GM19463 (cell line): ENCODE measurements around the gene SORBS1.
A peak's percentile ranks its signal among the peaks of the same experiment; 100 is the strongest.

Source experiments
- ATAC-seq: cut with Tn5 transposase; IDR thresholded peaks from one replicate; pipeline ENCODE4 v1.9.1; 2021; ENCODE audit warnings: mild to moderate bottlenecking, moderate library complexity; ENCODE audit not compliant: unreplicated experiment

SORBS1 gene

DNA sequence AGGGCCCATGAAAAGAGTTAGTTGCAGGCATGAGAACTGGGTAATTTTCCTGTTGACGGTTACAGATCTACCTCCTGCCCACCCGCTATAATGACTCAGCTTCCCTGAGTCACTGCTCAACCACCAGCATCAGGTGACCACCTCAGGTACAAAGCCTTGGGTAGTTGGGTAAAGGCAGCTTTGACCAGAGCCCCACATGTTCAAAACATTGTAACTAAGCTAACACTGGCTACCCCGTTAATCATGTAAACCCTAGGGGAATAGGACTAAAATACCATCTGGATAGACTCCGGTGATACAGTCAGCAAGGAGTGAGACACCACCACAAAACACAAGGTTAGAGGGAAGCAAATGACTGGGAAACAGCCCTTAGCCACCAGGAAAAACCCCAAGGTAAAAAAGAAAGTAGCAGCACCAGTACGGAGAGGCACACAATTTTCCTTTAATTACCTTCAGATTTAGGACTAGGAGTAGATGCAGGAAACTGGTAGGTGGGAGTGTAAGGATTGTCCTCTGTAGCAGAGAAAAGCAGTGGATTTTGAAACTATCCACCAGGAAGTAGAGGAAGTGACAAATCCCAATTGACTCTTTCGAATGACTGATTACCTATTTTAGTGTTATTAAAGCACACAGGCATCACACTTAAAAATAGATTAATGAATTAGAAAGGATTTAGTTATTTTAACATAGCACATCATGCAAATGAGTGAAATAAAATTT lies 166.8 kb downstream of the SORBS1 start:
- ATAC-seq = peak; percentile 53

GRCh38 chr10:95392681-95393164 lies 168.4 kb downstream of the SORBS1 start:
- ATAC-seq = peak; percentile 46

DNA sequence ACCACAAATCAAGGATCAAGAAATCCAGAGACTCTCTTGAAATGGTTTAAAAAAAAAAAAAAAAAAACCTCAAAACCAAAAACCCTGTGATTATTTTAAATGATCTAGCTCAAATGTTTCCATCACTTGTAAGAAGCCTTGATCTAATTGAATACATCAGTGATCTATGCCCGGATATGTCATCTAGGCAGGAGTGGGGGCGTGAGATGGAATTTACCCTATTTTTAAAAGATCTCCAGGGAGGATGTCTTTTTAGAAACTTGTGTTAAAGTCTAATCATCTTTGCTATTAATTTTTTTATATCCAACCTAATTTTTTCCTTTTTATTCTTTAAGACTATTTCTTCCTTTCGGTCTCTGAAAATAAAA lies 169.0 kb downstream of the SORBS1 start:
- ATAC-seq = no peak

DNA sequence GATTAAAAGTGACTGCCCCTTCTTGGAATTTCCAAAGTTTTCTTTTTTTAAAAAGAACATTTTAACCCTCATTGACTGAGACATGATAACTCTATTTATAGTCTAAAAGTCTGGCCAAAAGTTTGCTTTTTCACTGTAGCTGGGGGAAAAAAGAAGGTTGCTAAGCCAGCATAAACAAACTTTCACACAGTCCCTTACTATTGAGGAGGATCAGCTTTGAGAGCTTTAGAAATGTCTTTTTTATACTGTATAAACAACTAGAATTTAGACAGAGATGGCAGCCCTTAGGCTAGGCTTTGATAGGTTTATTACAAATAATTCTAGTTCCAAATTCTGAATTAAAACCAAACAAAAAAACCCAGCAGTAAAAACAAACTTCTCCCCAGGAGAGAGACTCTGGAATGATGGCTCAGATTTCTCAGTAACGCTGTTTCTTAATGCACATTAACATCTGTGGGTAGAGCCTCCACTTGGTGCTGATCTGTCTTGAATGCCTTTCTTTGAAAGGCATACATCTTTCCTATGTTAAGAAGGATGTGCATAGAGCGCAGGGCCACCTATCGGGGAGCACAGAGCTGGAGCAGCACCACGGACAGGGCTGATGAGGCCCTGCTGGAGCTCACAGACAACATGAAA lies 169.5 kb downstream of the SORBS1 start:
- no peak for ATAC-seq

DNA sequence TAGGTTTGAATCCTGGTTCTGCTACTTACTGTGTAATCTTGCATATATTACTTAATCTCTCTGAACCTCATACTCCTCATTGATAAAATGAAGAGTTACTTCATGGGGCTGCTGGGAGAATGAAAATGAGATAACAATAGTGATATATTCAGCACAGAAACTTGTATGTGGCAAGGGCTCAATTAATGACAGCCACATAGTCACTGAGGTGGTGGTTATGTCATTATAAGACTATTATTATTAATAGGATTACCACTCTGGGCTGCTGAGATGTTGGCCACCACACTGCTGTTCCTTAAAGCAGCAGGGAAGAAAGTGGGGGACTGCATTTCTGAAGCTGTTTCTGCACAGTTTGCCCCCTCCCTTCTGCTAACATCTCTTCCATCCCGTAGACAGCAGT lies 170.0 kb downstream of the SORBS1 start:
- no peak for ATAC-seq

GRCh38 chr10:95389982-95390381 lies 171.2 kb downstream of the SORBS1 start:
- ATAC-seq = no peak

- no peak for ATAC-seq
Observed at GRCh38 chr10:95389176-95389575, 172.0 kb downstream of the SORBS1 start.

DNA sequence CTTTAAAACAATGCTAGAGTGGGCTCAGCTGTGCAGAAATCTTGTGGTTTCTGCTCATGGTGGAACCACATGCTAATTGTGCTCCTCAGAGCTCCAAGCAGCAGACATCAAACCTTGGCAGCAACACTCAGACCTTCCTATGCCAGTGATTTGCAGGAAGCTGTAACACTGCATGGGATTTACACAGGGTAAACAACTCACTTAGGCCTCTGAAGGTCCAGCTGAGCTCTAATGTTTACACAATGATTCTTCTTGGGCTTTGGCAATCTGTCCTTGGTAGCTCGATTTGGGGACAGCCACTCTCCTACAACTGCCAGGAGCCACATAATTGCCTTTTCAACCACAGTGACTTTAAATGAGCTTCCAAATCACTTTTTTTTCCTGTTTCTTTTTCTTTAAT lies 172.6 kb downstream of the SORBS1 start:
- ATAC-seq = no peak

- ATAC-seq = no peak
Observed at GRCh38 chr10:95388109-95388471, 173.1 kb downstream of the SORBS1 start.

DNA sequence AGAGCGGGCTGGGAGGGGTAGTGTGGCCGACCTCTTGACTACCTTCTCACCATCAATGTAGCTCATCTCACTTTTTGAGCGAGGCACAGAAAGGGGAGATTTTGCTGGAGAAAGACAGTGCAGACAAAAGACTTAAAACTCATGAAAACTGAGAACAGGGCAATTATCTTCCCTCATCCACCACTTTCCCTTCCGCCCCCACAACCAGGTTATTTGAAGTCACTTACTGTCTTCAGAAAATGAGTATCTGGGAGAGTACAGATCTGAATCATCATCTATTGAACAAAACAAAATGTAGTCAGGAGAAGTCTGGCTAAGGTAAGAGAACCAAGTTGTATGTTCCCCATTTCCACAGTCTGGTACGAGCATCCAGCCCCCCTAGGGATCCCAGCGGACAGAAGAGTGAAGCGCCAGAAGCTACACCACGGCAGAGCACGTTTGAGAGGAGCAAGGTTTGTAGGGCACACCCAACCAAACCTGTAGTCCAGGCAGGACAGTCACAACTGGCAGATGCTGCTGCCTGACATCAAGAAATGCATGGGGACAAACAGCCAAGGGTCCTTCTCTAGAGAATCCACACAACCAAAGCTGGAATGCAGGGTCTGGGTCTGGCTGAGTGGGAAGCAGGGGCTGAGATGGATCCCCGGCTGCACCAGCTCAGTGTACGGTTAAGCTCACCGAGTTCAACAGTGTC lies 177.0 kb downstream of the SORBS1 start:
- no peak for ATAC-seq

DNA sequence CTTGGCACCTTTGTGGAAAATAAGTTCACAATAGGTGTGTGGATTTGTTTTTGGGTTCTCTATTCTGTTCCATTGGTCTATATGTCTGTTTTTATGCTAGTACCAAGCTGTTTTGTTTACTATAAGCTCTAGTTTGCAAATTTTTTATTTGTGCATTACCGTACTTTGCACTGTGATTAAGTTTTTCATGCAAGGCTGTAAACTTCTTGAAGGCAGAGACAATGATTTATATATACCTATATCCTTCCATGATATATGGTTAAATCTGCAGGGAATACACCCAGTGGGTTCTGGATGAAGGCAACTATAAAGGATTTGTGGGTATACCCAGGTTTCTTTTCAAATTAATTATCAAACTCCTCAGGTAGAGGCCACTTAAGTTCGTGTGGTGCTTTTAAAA lies 178.6 kb downstream of the SORBS1 start:
- ATAC-seq = no peak

DNA sequence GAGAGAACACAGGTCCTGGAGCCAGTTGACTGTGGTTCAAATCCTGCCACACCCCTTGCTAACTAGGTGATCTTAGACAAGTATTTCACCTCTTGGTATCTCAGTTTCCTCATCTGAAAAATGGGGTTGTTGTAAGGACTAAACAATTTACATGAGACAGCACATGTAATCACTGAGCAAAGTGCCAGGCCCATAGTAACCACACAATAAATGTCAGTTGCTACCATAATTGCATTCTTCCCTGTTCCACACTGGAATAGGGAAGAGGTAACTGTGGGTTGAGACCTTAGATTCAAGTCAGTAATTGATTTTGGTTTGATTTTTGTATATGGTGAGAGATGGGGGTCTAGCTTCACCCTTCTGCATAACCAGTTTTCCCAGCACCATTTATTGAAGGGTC lies 179.0 kb downstream of the SORBS1 start:
- no peak for ATAC-seq

DNA sequence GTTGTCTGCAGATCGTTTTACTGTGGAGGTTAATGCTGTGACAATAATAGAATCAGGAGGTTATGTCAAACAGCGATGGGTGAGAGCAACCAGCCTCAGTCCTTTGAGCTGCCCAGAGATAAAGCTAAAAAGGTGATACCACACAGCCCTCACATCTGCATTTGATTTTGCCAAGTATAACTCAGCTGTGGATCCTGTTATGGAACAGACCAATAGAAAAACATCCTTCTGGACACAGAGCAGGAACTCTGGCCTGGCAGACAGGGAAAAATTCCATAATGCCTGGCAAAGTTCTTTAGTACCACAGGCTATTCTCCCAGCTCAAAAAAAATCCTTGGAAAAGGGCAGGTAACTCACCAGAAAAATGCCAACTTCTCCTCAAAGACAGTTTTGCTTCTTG lies 183.2 kb downstream of the SORBS1 start:
- no peak for ATAC-seq

- no peak for ATAC-seq
Observed at GRCh38 chr10:95375418-95375817, 185.8 kb downstream of the SORBS1 start.

DNA sequence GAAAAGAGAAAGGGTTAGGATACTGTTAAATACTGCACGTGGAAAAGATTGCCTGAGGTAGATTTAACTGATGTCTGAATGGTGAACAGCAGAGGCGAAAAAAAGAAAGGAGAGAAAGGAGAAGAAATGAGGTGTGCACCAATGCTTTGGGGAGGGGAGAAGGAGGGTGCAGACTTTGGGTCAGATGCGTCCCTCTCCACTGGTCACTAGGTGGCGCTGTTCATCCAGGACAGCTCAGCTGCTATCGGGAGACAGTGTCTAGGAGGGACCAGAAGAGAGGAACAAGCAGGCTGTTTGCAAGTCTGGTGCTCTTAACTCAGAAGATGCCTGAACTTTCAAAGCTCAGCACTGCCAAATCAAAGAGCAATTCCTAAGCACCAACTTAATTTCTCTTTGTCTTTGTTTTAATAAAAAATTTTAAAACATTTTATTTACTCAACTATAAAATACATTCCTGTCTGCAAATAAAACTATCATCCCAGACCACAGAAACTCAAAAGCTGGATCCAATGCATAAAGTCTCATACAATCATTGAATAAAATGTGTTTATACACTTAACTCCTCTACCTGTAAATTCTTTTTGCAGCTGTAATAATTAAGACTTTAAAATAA lies 186.5 kb downstream of the SORBS1 start:
- peak; percentile 96 for ATAC-seq

DNA sequence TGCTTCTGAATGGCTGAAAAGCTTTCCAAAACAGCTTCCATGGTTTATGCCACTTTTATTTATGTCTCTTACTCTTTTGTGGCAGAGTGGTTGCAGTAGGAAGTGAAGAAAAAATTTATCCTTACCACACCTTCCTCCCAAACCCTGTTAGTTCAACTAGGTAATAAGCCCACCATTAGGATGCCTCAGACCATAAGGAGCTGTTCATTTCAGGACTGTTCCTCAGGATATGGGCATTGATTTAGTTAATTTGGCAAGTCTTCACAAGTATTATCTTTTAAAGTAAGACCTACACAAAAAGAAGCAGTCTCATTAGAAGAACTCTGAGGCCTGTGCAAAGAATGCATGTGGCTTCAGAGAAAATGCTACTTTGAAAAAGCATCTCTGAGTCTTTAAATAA lies 187.5 kb downstream of the SORBS1 start:
- no peak for ATAC-seq

GRCh38 chr10:95364342-95364741 lies 196.8 kb downstream of the SORBS1 start:
- no peak for ATAC-seq

DNA sequence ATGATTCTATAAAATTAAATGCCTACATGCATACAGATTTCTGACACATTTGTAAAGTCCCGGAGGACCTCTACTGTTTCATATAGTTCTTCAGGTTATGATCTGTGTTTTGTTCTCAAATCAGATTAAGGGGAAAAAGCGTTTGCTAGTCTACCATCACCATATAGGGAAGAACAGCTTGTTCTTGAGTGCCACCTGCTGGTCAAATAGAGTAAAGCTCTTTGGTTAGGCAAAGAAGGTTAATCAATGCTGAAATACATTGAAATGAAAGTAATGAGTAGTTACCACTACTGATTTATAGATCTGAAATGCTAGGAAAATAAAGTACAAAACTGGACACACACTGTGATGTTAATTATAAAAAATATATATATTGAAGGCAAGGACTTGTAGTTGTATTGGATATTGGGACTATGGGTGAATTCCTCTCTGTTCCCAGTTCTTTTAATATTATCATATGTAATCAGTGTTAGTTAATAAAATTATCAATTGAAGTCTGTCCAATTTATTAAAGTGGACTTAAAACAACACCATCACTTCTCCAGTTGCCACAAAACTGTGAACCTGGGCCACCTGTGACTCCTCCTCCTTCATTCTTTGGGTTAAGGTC lies 197.8 kb downstream of the SORBS1 start:
- peak; percentile 77 for ATAC-seq

DNA sequence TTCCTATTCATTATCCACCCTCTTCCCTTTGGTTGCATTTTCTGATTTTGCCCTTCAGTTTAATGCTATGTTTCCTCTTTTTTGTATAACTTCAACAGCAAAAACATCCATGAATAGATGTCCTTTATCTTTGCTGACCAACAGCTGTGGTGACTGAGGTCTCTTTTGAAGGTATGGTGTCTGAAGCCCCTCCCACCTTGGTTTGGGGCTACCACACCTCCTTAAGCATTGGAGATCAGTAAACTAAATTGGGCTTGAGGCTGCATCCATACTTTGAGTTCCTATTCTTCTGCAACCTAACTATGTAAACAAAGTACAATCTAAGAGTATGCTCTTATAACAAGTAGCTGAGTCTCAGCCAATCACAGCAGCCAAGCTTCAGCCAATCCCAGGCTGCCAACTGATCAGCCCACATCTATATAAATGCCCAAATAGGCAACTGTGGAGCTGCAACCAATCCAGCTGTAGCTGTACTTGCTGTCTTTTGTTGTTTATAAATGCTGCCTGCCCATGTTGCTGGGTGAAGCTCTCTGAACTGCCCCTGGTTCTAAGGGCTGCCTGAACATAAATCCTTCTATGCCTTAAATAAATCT lies 201.0 kb downstream of the SORBS1 start:
- no peak for ATAC-seq

GRCh38 chr10:95359466-95359865 lies 201.7 kb downstream of the SORBS1 start:
- no peak for ATAC-seq
